Caco-2 (cell line): Measurements from ENCODE around the gene BIK. TPM values are rescaled to one million over a fixed set of nuclear protein-coding genes. Genes with fewer than 3 reads are reported as not detected.

Experiments
- BruUV-seq: library from RNA; stranded (reverse); fragments of 400-500 nt; replicated peaks from 2 replicates; lab custom pipeline; 2021; lab: Mats Ljungman, UMichigan
- CTCF ChIA-PET: fragments of 300-600 bp; sonication (Branson Sonifier 250); formaldehyde crosslinking; loops from one replicate; lab custom pipeline; 2022; ENCODE audit warnings: antibody characterized with exemption; lab: Charles Lee
- POLR2A ChIA-PET: fragments of 300-600 bp; sonication (Branson Sonifier 250); formaldehyde crosslinking; loops from one replicate; lab custom pipeline; 2022; ENCODE audit warnings: antibody characterized with exemption; lab: Charles Lee
- DNase-seq, 2 experiments: peaks; one replicate each; pipeline versions ENCODE4 v3.0.0 to v3.0.0-alpha.2; 2020 to 2022
- H3K27me3 ChIP-seq: replicated peaks from 2 replicates; pipeline ENCODE4 v1.6.0; 2011; ENCODE audit warnings: low read length; ENCODE audit not compliant: control insufficient read depth, insufficient read depth
- H3K36me3 ChIP-seq: 2 replicates; pipeline ENCODE4 v1.5.1; 2011; ENCODE audit warnings: low read length; ENCODE audit not compliant: control insufficient read depth, insufficient read depth
- H3K4me1 ChIP-seq: fragments of 250-450 bp; sonication (Bioruptor Pico); 2 replicates; pipeline ENCODE4 v1.5.1; 2020; ENCODE audit warnings: mild to moderate bottlenecking
- H3K4me3 ChIP-seq: 2 replicates; pipeline ENCODE4 v1.5.1; 2011; ENCODE audit warnings: low read depth, mild to moderate bottlenecking, control low read depth, low read length
- H3K9me3 ChIP-seq: fragments of 250-450 bp; sonication (Bioruptor Pico); 2 replicates; pipeline ENCODE4 v1.5.1; 2020; ENCODE audit warnings: mild to moderate bottlenecking, moderate library complexity
- H3K27ac Mint-ChIP-seq: one replicate; pipeline ENCODE4 v1.8.0; 2022; ENCODE audit warnings: mixed read lengths; ENCODE audit not compliant: unreplicated experiment
- H3K27me3 Mint-ChIP-seq: one replicate; pipeline ENCODE4 v1.8.0; 2022; ENCODE audit warnings: mixed read lengths; ENCODE audit not compliant: insufficient read depth, unreplicated experiment
- H3K36me3 Mint-ChIP-seq: one replicate; pipeline ENCODE4 v1.8.0; 2022; ENCODE audit warnings: mild to moderate bottlenecking, mixed read lengths; ENCODE audit not compliant: insufficient read depth, unreplicated experiment
- H3K4me1 Mint-ChIP-seq: one replicate; pipeline ENCODE4 v1.8.0; 2022; ENCODE audit warnings: low read depth, mixed read lengths; ENCODE audit not compliant: unreplicated experiment
- H3K4me3 Mint-ChIP-seq: one replicate; pipeline ENCODE4 v1.8.0; 2022; ENCODE audit warnings: mild to moderate bottlenecking, moderate library complexity, mixed read lengths; ENCODE audit not compliant: unreplicated experiment
- H3K9me3 Mint-ChIP-seq: one replicate; pipeline ENCODE4 v1.8.0; 2022; ENCODE audit warnings: mixed read lengths; ENCODE audit not compliant: unreplicated experiment
- intact Hi-C: fragments of 100-400 bp; cut with micrococcal nuclease; formaldehyde crosslinking; loops from one replicate; pipeline ENCODE4 v1.10.0; 2022; ENCODE audit not compliant: unreplicated experiment
- total RNA-seq: library from RNA; stranded (reverse); gene quantifications from 2 replicates; pipeline ENCODE4 v1.2.3, GENCODE V29; 2022
- TF ChIP-seq, protein P1 (sequence below), 2 experiments: fragments of 200-600 bp in 1 of 2; IDR thresholded peaks; 1 replicate in 1 of 2; 2 replicates in 1 of 2; pipeline versions ENCODE4 v1.5.1 to v1.8.0; 2011 to 2022; ENCODE audit warnings: antibody characterized with exemption in 1 of 2, control low read depth in 1 of 2, inconsistent platforms in 1 of 2, low read depth in 1 of 2, low read length in 1 of 2, mild to moderate bottlenecking in 1 of 2, moderate library complexity in 1 of 2; ENCODE audit not compliant: insufficient read depth in 1 of 2, severe bottlenecking in 1 of 2, unreplicated experiment in 1 of 2

BIK gene
- total RNA-seq, 1 experiment from 2014 or later: 13.3 TPM

DNA sequence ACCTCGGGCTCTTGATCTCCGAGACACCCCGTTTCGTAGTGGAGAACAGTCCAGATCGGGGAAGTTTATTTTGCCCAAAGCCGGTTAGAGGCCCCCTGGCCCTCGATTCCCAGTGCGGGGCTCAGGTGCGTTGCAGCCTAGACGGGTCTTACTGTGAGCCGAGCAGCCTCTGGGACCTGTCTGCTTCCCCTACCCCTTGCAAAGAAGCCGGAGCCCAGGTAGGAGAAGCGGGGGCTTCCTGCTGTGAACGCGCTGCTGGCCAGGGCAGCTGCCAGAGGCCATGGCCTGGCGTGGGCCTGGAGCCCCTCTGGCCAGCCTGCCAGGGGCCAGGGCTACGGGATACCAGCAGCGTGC lies 41.4 kb downstream of the BIK start:
- Mint-ChIP-seq H3K9me3 (no peaks in the 10 kb centered on the region), H3K27ac (no peak overlapping the region), H3K36me3 (no peaks in the 10 kb centered on the region), H3K4me1 (peaks cover 7% of the 10 kb centered on the region), H3K27me3 (no peaks in the 10 kb centered on the region), H3K4me3 (peak overlapping the region; percentile 88)
- CTCF ChIA-PET: no interaction called here
- H3K4me3 ChIP-seq: peak overlapping the region; percentile 90
- intact Hi-C loops: no loop called here
- no peaks in the 10 kb centered on the region for H3K36me3 ChIP-seq
- TF ChIP-seq, protein P1, sequence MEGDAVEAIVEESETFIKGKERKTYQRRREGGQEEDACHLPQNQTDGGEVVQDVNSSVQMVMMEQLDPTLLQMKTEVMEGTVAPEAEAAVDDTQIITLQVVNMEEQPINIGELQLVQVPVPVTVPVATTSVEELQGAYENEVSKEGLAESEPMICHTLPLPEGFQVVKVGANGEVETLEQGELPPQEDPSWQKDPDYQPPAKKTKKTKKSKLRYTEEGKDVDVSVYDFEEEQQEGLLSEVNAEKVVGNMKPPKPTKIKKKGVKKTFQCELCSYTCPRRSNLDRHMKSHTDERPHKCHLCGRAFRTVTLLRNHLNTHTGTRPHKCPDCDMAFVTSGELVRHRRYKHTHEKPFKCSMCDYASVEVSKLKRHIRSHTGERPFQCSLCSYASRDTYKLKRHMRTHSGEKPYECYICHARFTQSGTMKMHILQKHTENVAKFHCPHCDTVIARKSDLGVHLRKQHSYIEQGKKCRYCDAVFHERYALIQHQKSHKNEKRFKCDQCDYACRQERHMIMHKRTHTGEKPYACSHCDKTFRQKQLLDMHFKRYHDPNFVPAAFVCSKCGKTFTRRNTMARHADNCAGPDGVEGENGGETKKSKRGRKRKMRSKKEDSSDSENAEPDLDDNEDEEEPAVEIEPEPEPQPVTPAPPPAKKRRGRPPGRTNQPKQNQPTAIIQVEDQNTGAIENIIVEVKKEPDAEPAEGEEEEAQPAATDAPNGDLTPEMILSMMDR (IDR thresholded peaks at IDR 0.05; ENCODE audit: insufficient read depth in 1 of 2, low read depth in 1 of 2, low read length in 1 of 2, severe bottlenecking in 1 of 2, unreplicated experiment in 1 of 2): no peak
- BruUV-seq: no TSS peak
- H3K9me3 ChIP-seq: no peaks in the 10 kb centered on the region
- no peak for DNase-seq
- H3K4me1 ChIP-seq: peaks cover 6% of the 10 kb centered on the region; the same call in 1 of the 2 replicates
- POLR2A ChIA-PET: no interaction called here
- no peaks in the 10 kb centered on the region for H3K27me3 ChIP-seq

DNA sequence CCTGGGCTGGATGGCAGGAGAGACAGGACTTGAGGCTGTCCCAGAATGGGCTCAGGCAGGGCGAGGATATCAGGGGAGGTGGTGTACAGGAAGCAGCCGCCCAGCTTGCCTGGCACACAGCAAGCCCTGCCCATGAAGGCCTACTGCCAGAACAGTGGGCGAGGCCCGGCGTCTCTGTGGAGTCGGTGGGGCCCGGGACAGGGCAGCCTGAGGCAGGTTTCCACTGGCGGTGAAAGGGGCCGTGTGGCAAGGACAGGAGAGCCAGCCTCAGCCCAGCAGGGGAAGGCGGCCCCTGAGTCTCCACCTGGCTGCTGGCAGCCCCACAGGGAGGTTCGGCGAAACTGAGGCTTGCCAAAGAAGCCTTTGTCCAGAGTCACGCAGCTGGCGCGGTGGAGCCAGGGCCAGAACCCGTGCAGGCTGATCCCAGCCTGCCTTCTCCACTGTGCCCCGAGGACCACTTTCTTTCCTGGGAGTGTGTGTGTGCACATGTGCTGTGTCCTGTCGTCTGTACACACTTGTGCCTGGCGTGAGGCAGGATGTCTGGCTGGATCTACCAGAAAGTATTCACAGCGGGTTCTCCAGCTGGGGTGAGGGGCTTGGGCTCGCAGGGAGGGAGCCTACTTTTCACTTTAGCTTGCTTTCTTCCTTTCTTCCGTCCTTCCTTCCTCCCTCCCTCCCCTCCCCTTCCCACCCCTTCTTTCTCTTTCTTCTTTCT lies 42.0 kb downstream of the BIK start:
- H3K27ac Mint-ChIP-seq: no peak overlapping the region
- H3K4me3 ChIP-seq: peak overlapping the region; percentile 90
- no peaks in the 10 kb centered on the region for H3K36me3 Mint-ChIP-seq
- no peak for DNase-seq
- no peaks in the 10 kb centered on the region for H3K27me3 Mint-ChIP-seq
- H3K4me3 Mint-ChIP-seq: peak overlapping the region; percentile 88
- H3K9me3 ChIP-seq: no peaks in the 10 kb centered on the region
- H3K36me3 ChIP-seq: no peaks in the 10 kb centered on the region
- POLR2A ChIA-PET: no interaction called here
- peaks cover 6% of the 10 kb centered on the region; the same call in 1 of the 2 replicates for H3K4me1 ChIP-seq
- CTCF ChIA-PET: interaction anchor here (0.7 kb wide), 2 partner anchors 10 to 48 kb away, joined by 5 read pairs; no protein-coding TSS in a partner anchor
- BruUV-seq: no TSS peak
- H3K9me3 Mint-ChIP-seq: no peaks in the 10 kb centered on the region
- H3K4me1 Mint-ChIP-seq: peaks cover 7% of the 10 kb centered on the region
- no peaks in the 10 kb centered on the region for H3K27me3 ChIP-seq
- intact Hi-C loops: no loop called here
- TF ChIP-seq, protein P1 (IDR thresholded peaks at IDR 0.05; ENCODE audit: insufficient read depth in 1 of 2, low read depth in 1 of 2, low read length in 1 of 2, severe bottlenecking in 1 of 2, unreplicated experiment in 1 of 2): no peak

DNA sequence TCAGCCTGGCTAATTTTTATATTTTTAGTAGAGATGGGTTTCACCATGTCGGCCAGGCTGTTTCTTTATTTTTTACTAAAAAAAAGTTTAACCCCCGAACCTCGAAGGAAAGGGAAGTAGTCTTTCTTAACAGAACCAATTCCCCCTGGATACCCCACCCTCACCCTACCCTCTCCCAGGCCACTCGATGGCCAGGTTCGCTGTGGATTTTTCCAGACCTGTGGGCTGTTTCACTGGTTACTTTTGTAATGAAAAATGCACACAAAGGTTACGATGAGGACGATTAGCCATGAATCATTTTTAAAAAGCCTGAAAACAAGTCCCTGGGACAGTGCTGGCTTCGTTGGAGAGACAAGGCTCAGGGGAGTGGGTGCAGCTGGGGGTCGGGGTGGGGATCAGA lies 43.3 kb downstream of the BIK start:
- H3K4me1 Mint-ChIP-seq: peaks cover 7% of the 10 kb centered on the region
- intact Hi-C loops: no loop called here
- no TSS peak for BruUV-seq
- no peaks in the 10 kb centered on the region for H3K9me3 ChIP-seq
- H3K27me3 ChIP-seq: no peaks in the 10 kb centered on the region
- no peak overlapping the region for H3K27ac Mint-ChIP-seq
- peaks cover 6% of the 10 kb centered on the region; the same call in 1 of the 2 replicates for H3K4me1 ChIP-seq
- H3K4me3 Mint-ChIP-seq: no peak overlapping the region
- ChIA-PET CTCF (no interaction called here), POLR2A (no interaction called here)
- no peaks in the 10 kb centered on the region for H3K27me3 Mint-ChIP-seq
- H3K4me3 ChIP-seq: no peak overlapping the region
- no peaks in the 10 kb centered on the region for H3K36me3 ChIP-seq
- TF ChIP-seq, protein P1 (IDR thresholded peaks at IDR 0.05; ENCODE audit: insufficient read depth in 1 of 2, low read depth in 1 of 2, low read length in 1 of 2, severe bottlenecking in 1 of 2, unreplicated experiment in 1 of 2): no peak
- no peak for DNase-seq
- H3K36me3 Mint-ChIP-seq: no peaks in the 10 kb centered on the region
- no peaks in the 10 kb centered on the region for H3K9me3 Mint-ChIP-seq
